Measurements from ENCODE around the gene RANBP1. TPM values are rescaled to one million over a fixed set of nuclear protein-coding genes. Genes with fewer than 3 reads are reported as not detected.

Gene RANBP1
- total and polyA plus RNA-seq, 2 of the 13 experiments (the other 11 are each of a cell fraction or from before 2014, with no cell fraction given): 181 to 492 TPM

DNA sequence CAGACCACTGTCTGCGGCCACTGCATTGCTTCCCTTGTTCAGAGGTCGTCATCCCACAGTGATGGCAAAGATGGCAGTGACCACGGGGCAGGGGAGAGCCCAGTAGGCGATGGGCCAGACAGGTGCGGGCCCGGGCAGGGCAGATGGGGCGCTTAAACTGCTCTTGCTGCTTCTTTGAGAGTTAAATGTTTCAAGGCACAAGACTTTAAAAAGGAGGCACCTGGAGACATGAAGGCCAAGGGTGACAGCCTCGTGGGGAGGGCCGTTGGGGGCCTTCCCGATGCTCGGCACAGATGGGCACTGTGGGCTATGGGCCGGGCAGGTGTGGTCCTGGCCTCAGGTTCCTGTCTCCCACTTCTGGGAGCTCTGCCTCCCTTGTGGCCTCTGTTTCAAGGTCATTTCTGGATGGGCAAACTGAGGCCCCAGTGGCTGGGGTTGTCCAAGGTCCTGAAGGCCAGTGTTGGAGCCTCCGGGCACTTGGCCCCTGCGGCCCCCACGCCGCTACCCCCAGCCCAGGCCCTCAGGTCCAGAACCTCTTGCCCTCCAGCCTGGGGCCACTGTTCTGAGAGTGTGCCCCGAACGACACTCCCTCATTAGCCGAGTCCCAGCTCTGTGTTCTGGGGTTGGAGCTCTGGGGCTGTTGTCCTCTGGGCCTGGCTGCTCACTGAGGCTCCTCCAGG is 51.9 kb downstream of the RANBP1 start:
- ChIA-PET POLR2A (no interaction called here), CTCF (ENCODE audit: low intra/inter-chr PET ratio, low total read pairs) (no interaction called here)
- Histone ChIP-seq H3K27me3 (ENCODE audit: control insufficient read depth in 1 of 2, insufficient read depth in 2 of 2, low read length in 2 of 2) (peaks cover 13 to 61% of the 10 kb centered on the region in 2 experiments), H3K36me3 (replicated peaks in 1 of 2; ENCODE audit: control insufficient read depth in 1 of 2, insufficient read depth in 2 of 2, low read length in 2 of 2) (no peaks in the 10 kb centered on the region), H2AFZ (ENCODE audit: low read length) (no peak overlapping the region), H3K4me2 (ENCODE audit: low read depth, low read length) (no peak overlapping the region), H3K9ac (ENCODE audit: insufficient read depth, low read depth, low read length) (no peak overlapping the region), H3K27ac (ENCODE audit: extremely low read length, insufficient read depth, low read length) (no peak overlapping the region), H3K4me1 (ENCODE audit: insufficient read depth, low read length) (no peaks in the 10 kb centered on the region), H4K20me1 (ENCODE audit: insufficient read depth, low read length) (peaks cover 3% of the 10 kb centered on the region; the same call in 1 of the 2 replicates), H3K4me3 (replicated peaks in 1 of 3; ENCODE audit: insufficient read depth in 1 of 3, low read depth in 2 of 3, low read length in 3 of 3) (no peak overlapping the region), H3K79me2 (ENCODE audit: insufficient read depth, low read length) (no peaks in the 10 kb centered on the region), H3K9me3 (ENCODE audit: low read length) (no peaks in the 10 kb centered on the region)
- intact Hi-C loops (cut with micrococcal nuclease; ENCODE audit: unreplicated experiment): no loop called here
- WGBS (ENCODE audit: low lambda C conversion rate): 7% methylated on average over 3 of the region's 19 CpGs
- in situ Hi-C loops (cut with HindIII; ENCODE audit: extremely low pct_ligation_motif_present, low pct_unique_long_range_greater_than_20kb): loop anchor here (25.0 kb wide), 1 partner anchor 1205 kb away; no protein-coding TSS in a partner anchor
- DNase-seq (ENCODE audit: low spot score): no peak
- no TSS peak for BruUV-seq (replicated peaks)
- no peak for FAIRE-seq
- TF ChIP-seq, protein P1, sequence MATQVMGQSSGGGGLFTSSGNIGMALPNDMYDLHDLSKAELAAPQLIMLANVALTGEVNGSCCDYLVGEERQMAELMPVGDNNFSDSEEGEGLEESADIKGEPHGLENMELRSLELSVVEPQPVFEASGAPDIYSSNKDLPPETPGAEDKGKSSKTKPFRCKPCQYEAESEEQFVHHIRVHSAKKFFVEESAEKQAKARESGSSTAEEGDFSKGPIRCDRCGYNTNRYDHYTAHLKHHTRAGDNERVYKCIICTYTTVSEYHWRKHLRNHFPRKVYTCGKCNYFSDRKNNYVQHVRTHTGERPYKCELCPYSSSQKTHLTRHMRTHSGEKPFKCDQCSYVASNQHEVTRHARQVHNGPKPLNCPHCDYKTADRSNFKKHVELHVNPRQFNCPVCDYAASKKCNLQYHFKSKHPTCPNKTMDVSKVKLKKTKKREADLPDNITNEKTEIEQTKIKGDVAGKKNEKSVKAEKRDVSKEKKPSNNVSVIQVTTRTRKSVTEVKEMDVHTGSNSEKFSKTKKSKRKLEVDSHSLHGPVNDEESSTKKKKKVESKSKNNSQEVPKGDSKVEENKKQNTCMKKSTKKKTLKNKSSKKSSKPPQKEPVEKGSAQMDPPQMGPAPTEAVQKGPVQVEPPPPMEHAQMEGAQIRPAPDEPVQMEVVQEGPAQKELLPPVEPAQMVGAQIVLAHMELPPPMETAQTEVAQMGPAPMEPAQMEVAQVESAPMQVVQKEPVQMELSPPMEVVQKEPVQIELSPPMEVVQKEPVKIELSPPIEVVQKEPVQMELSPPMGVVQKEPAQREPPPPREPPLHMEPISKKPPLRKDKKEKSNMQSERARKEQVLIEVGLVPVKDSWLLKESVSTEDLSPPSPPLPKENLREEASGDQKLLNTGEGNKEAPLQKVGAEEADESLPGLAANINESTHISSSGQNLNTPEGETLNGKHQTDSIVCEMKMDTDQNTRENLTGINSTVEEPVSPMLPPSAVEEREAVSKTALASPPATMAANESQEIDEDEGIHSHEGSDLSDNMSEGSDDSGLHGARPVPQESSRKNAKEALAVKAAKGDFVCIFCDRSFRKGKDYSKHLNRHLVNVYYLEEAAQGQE (IDR thresholded peaks at IDR 0.05; ENCODE audit: borderline replicate concordance in 1 of 2, low read depth in 1 of 2, low read length in 2 of 2): peak; percentile 1 to 62; a peak in 3 of 4 replicates
- TF ChIP-seq SP4 (CRISPR knock-in tag; IDR thresholded peaks at IDR 0.05) (no peak), PPARG (CRISPR knock-in tag; conservative IDR thresholded peaks at IDR 0.05) (no peak)
- ATAC-seq: no peak
